Neural cell (in vitro differentiated cells): Measurements from ENCODE around the gene IFI27.

Source experiments
- CTCF ChIP-seq: fragments of 450-650 bp; IDR thresholded peaks from 2 replicates; pipeline ENCODE4 v1.5.1; 2014; ENCODE audit warnings: antibody characterized with exemption, mild to moderate bottlenecking, moderate library complexity; ENCODE audit not compliant: poor library complexity, severe bottlenecking
- EZH2 ChIP-seq: fragments of 200-600, 300-800 bp; shearing (Covaris generic), sonication (generic); IDR thresholded peaks from 2 replicates; pipeline ENCODE4 v1.6.1; 2014; ENCODE audit warnings: antibody characterized with exemption, low read length, borderline replicate concordance, mild to moderate bottlenecking; ENCODE audit not compliant: insufficient read depth, poor library complexity, severe bottlenecking
- RAD21 ChIP-seq: fragments of 450-650 bp; conservative IDR thresholded peaks from 2 replicates; pipeline ENCODE4 v1.6.1; 2014; ENCODE audit warnings: antibody characterized with exemption, mild to moderate bottlenecking, moderate library complexity
- REST ChIP-seq: IDR thresholded peaks from 2 replicates; pipeline ENCODE4 v1.6.1; 2012; ENCODE audit warnings: borderline replicate concordance
- SMC3 ChIP-seq: fragments of 450-650 bp; conservative IDR thresholded peaks from 2 replicates; pipeline ENCODE4 v1.6.1; 2014; ENCODE audit warnings: antibody characterized with exemption, mild to moderate bottlenecking, moderate library complexity; ENCODE audit not compliant: poor library complexity
- TAF1 ChIP-seq: IDR thresholded peaks from 2 replicates; pipeline ENCODE4 v1.6.1; 2012; ENCODE audit warnings: low read depth

GRCh38 chr14:94102768-94103482 lies 7.6 kb upstream of the IFI27 start:
- TF ChIP-seq CTCF: no peak
- no peak for TF ChIP-seq REST
- no peak for TF ChIP-seq TAF1
- TF ChIP-seq EZH2: no peak
- TF ChIP-seq SMC3: no peak
- TF ChIP-seq RAD21: no peak
